Measurements from ENCODE around the gene TNS3.

- TF ChIP-seq CTCF (IDR thresholded peaks at IDR 0.05), result no peak
- TF ChIP-seq POLR2AphosphoS5 (IDR thresholded peaks at IDR 0.05), result no peak
Observed at GRCh38 chr7:47550788-47551470, 31.0 kb downstream of the TNS3 start.
